H9 (cell line): ENCODE data around the gene NEXMIF. TPM values are rescaled to one million over a fixed set of nuclear protein-coding genes. Genes with fewer than 3 reads are reported as not detected.
A peak's percentile ranks its signal among the peaks of the same experiment; 100 is the strongest.

Experiments
- DNase-seq: peaks from one replicate; pipeline ENCODE4 v3.0.0-alpha.2; 2017
- H2AFZ ChIP-seq: one replicate; pipeline ENCODE4 v1.6.1; 2013; ENCODE audit warnings: mild to moderate bottlenecking, low read length, control low read depth, moderate library complexity
- H2AK5ac ChIP-seq: 2 replicates; pipeline ENCODE4 v1.6.1; 2013; ENCODE audit warnings: low read length, control low read depth, mixed read lengths; ENCODE audit not compliant: insufficient read length
- H2BK120ac ChIP-seq: one replicate; pipeline ENCODE4 v1.6.1; 2013; ENCODE audit warnings: low read depth, mild to moderate bottlenecking, low read length, control low read depth, inconsistent platforms; ENCODE audit not compliant: poor library complexity, severe bottlenecking
- H2BK12ac ChIP-seq: 2 replicates; pipeline ENCODE4 v1.6.1; 2013; ENCODE audit warnings: low read length, control low read depth, mixed read lengths, low read depth; ENCODE audit not compliant: insufficient read length
- H2BK15ac ChIP-seq: 2 replicates; pipeline ENCODE4 v1.6.1; 2013; ENCODE audit warnings: low read depth, low read length, control low read depth
- H2BK20ac ChIP-seq: one replicate; pipeline ENCODE4 v1.6.1; 2013; ENCODE audit warnings: low read depth, mild to moderate bottlenecking, low read length, control low read depth, inconsistent platforms; ENCODE audit not compliant: poor library complexity, severe bottlenecking
- H2BK5ac ChIP-seq: 2 replicates; pipeline ENCODE4 v1.6.1; 2013; ENCODE audit warnings: low read length, control low read depth, mixed read lengths; ENCODE audit not compliant: insufficient read length
- H3K14ac ChIP-seq: 2 replicates; pipeline ENCODE4 v1.6.1; 2013; ENCODE audit warnings: low read length, control low read depth; ENCODE audit not compliant: insufficient read depth
- H3K18ac ChIP-seq: 2 replicates; pipeline ENCODE4 v1.6.1; 2013; ENCODE audit warnings: low read depth, mild to moderate bottlenecking, mixed read lengths, low read length, control low read depth; ENCODE audit not compliant: insufficient read length
- H3K23ac ChIP-seq: 2 replicates; pipeline ENCODE4 v1.6.1; 2013; ENCODE audit warnings: low read length, control low read depth, mixed read lengths, low read depth; ENCODE audit not compliant: insufficient read length
- H3K23me2 ChIP-seq: 2 replicates; pipeline ENCODE4 v1.6.1; 2013; ENCODE audit warnings: low read depth, mild to moderate bottlenecking, mixed read lengths, low read length, control low read depth; ENCODE audit not compliant: insufficient read length, poor library complexity, severe bottlenecking
- H3K27ac ChIP-seq: 2 replicates; pipeline ENCODE4 v1.5.1; 2013; ENCODE audit warnings: low read length, control low read depth, mixed read lengths, low read depth; ENCODE audit not compliant: insufficient read length
- H3K27me3 ChIP-seq: 2 replicates; pipeline ENCODE4 v1.6.1; 2013; ENCODE audit warnings: low read length, control low read depth, inconsistent platforms; ENCODE audit not compliant: insufficient read depth
- H3K4ac ChIP-seq: 2 replicates; pipeline ENCODE4 v1.6.1; 2013; ENCODE audit warnings: low read depth, mild to moderate bottlenecking, control low read depth, inconsistent platforms, low read length, moderate library complexity
- H3K4me1 ChIP-seq: 2 replicates; pipeline ENCODE4 v1.6.1; 2013; ENCODE audit warnings: low read length, control low read depth, inconsistent platforms; ENCODE audit not compliant: insufficient read depth
- H3K4me2 ChIP-seq: 2 replicates; pipeline ENCODE4 v1.6.1; 2013; ENCODE audit warnings: low read length, control low read depth, mixed read lengths; ENCODE audit not compliant: insufficient read length, insufficient read depth
- H3K56ac ChIP-seq: 2 replicates; pipeline ENCODE4 v1.6.1; 2013; ENCODE audit warnings: low read depth, mild to moderate bottlenecking, mixed read lengths, low read length, control low read depth; ENCODE audit not compliant: insufficient read length
- H3K79me1 ChIP-seq: 2 replicates; pipeline ENCODE4 v1.6.1; 2013; ENCODE audit warnings: low read depth, mild to moderate bottlenecking, moderate library complexity, low read length, control low read depth, inconsistent platforms; ENCODE audit not compliant: insufficient read depth, poor library complexity, severe bottlenecking
- H3K79me2 ChIP-seq: 2 replicates; pipeline ENCODE4 v1.6.1; 2013; ENCODE audit warnings: low read length, control low read depth, inconsistent platforms; ENCODE audit not compliant: insufficient read depth
- H3K9ac ChIP-seq: 2 replicates; pipeline ENCODE4 v1.6.1; 2013; ENCODE audit warnings: low read length, control low read depth, mixed read lengths; ENCODE audit not compliant: insufficient read length; ENCODE audit errors: extremely low read depth
- H3K9me3 ChIP-seq: one replicate; pipeline ENCODE4 v1.6.1; 2013; ENCODE audit warnings: low read depth, low read length, inconsistent platforms; ENCODE audit not compliant: control insufficient read depth
- H3T11ph ChIP-seq: one replicate; pipeline ENCODE4 v1.6.1; 2013; ENCODE audit warnings: mild to moderate bottlenecking, low read length, control low read depth, inconsistent platforms
- H4K20me1 ChIP-seq: one replicate; pipeline ENCODE4 v1.6.1; 2013; ENCODE audit not compliant: control insufficient read depth, insufficient read length, insufficient read depth
- H4K5ac ChIP-seq: 2 replicates; pipeline ENCODE4 v1.6.1; 2013; ENCODE audit warnings: low read depth, mild to moderate bottlenecking, mixed read lengths, low read length, control low read depth; ENCODE audit not compliant: insufficient read length
- H4K8ac ChIP-seq: replicated peaks from 2 replicates; pipeline ENCODE4 v1.6.1; 2013; ENCODE audit warnings: low read length, control low read depth, mixed read lengths, low read depth; ENCODE audit not compliant: insufficient read length
- H4K91ac ChIP-seq: 2 replicates; pipeline ENCODE4 v1.6.1; 2013; ENCODE audit warnings: low read depth, mild to moderate bottlenecking, moderate library complexity, mixed read lengths, low read length, control low read depth; ENCODE audit not compliant: insufficient read length
- H3K27ac Mint-ChIP-seq, 3 experiments: 2 replicates in 2 of 3; 3 replicates in 1 of 3; pipeline ENCODE4 v1.8.0; 2020 to 2021; ENCODE audit warnings: mixed read lengths in 3 of 3, mild to moderate bottlenecking in 1 of 3, moderate library complexity in 1 of 3
- H3K27me3 Mint-ChIP-seq: 2 replicates; pipeline ENCODE4 v1.8.0; 2021; ENCODE audit warnings: low read depth, mild to moderate bottlenecking, moderate library complexity, mixed read lengths
- H3K36me3 Mint-ChIP-seq, 3 experiments: 2 replicates in 2 of 3; 3 replicates in 1 of 3; pipeline ENCODE4 v1.8.0; 2020 to 2021; ENCODE audit warnings: low read depth in 3 of 3, mixed read lengths in 3 of 3; ENCODE audit not compliant: insufficient read depth in 1 of 3
- H3K4me1 Mint-ChIP-seq, 2 experiments: 2 replicates each; pipeline ENCODE4 v1.8.0; 2020; ENCODE audit warnings: mixed read lengths in 2 of 2
- H3K4me3 Mint-ChIP-seq, 2 experiments: 2 replicates in 1 of 2; 3 replicates in 1 of 2; pipeline ENCODE4 v1.8.0; 2020 to 2021; ENCODE audit warnings: mild to moderate bottlenecking in 2 of 2, mixed read lengths in 2 of 2, moderate library complexity in 1 of 2
- H3K9me3 Mint-ChIP-seq, 2 experiments: 2 replicates in 1 of 2; 3 replicates in 1 of 2; pipeline ENCODE4 v1.8.0; 2020; ENCODE audit warnings: mild to moderate bottlenecking in 2 of 2, mixed read lengths in 2 of 2, moderate library complexity in 1 of 2
- WGBS: extraction: QIAGEN DNeasy Blood & Tissue Kit; methylation state at CpG from one replicate; pipeline ENCODE4 v1.1.7; 2013; ENCODE audit warnings: missing lambda C conversion rate, low lambda C conversion rate, mixed read lengths; ENCODE audit not compliant: insufficient read length; ENCODE audit errors: extremely low coverage; 5-methylcytosine and 5-hydroxymethylcytosine counted together
- total RNA-seq: library from RNA; stranded (reverse); gene quantifications from 2 replicates; pipeline ENCODE4 v1.2.1, GENCODE V29; 2021
- TF ChIP-seq, protein P1 (sequence below): fragments of 200-600 bp; sonication (generic); conservative IDR thresholded peaks from 3 replicates; pipeline ENCODE4 v1.8.0; 2021; ENCODE audit warnings: antibody characterized with exemption, mild to moderate bottlenecking

The NEXMIF gene
- total RNA-seq, 1 experiment from 2014 or later = 0.22 TPM

DNA sequence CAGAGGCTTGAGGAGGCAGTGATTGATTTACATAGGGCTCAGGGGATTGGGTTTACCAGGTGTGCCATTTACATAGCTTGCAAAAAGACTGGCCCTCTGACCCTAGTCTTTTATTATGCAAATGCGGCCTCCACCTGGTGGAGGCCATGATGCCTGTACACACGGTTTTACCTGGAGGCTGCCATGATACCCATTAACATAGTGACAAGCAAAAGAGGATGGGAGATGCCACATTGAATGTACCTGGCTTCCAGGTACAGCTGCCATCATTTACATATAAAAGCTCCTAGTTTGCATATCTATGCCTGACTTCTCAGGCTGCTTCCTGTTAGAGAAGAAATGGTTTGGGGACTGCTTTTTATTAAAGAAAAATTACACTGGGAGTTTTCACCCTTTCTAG lies 72.0 kb downstream of the NEXMIF start:
- Histone ChIP-seq H2BK15ac (no peak overlapping the region), H3K4me2 (no peak overlapping the region), H3K14ac (no peak overlapping the region), H3K79me2 (no peaks in the 10 kb centered on the region), H3K9me3 (peaks cover 65% of the 10 kb centered on the region), H4K91ac (no peak overlapping the region), H3K23me2 (no peaks in the 10 kb centered on the region), H3K23ac (no peak overlapping the region), H2BK12ac (no peak overlapping the region), H4K20me1 (no peaks in the 10 kb centered on the region), H3K79me1 (no peaks in the 10 kb centered on the region), H2AK5ac (no peak overlapping the region), H3K4me1 (no peaks in the 10 kb centered on the region), H3K4ac (no peak overlapping the region), H2BK20ac (no peak overlapping the region), H3K27me3 (no peaks in the 10 kb centered on the region), H3K18ac (no peak overlapping the region), H4K8ac (no peak overlapping the region), H2AFZ (no peak overlapping the region), H2BK120ac (no peak overlapping the region), H3K9ac (no peak overlapping the region), H2BK5ac (no peak overlapping the region), H3K27ac (no peak overlapping the region), H3K56ac (no peak overlapping the region), H4K5ac (no peak overlapping the region), H3T11ph (no peak overlapping the region)
- no peak overlapping the region for H3K4me3 Mint-ChIP-seq
- no peaks in the 10 kb centered on the region; the same call in 1 of the 2 replicates for H3K27me3 Mint-ChIP-seq
- WGBS = no CpG with 5 or more reads among the region's 2 CpGs
- DNase-seq = peak; percentile 37
- H3K4me1 Mint-ChIP-seq = no peaks in the 10 kb centered on the region
- no peak overlapping the region for H3K27ac Mint-ChIP-seq
- TF ChIP-seq, protein P1, sequence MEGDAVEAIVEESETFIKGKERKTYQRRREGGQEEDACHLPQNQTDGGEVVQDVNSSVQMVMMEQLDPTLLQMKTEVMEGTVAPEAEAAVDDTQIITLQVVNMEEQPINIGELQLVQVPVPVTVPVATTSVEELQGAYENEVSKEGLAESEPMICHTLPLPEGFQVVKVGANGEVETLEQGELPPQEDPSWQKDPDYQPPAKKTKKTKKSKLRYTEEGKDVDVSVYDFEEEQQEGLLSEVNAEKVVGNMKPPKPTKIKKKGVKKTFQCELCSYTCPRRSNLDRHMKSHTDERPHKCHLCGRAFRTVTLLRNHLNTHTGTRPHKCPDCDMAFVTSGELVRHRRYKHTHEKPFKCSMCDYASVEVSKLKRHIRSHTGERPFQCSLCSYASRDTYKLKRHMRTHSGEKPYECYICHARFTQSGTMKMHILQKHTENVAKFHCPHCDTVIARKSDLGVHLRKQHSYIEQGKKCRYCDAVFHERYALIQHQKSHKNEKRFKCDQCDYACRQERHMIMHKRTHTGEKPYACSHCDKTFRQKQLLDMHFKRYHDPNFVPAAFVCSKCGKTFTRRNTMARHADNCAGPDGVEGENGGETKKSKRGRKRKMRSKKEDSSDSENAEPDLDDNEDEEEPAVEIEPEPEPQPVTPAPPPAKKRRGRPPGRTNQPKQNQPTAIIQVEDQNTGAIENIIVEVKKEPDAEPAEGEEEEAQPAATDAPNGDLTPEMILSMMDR = no peak
- peaks cover 41 to 61% (median 44%) of the 10 kb centered on the region in 3 experiments for H3K36me3 Mint-ChIP-seq
- peaks cover 4 to 96% of the 10 kb centered on the region in 2 experiments for H3K9me3 Mint-ChIP-seq
